BJ (cell line): ENCODE data around the gene CSRNP3. TPM values are rescaled to one million over a fixed set of nuclear protein-coding genes. Genes with fewer than 3 reads are reported as not detected.

Experiments used
- CTCF ChIA-PET: fragments of 350-600 bp; formaldehyde crosslinking; extraction: SDS; loops from one replicate; lab custom pipeline; 2021; ENCODE audit warnings: antibody characterized with exemption, inconsistent platforms; lab: Yijun Ruan, JAX
- POLR2A ChIA-PET: fragments of 300-600 bp; sonication (Branson Sonifier 250); formaldehyde crosslinking; extraction: SDS; loops from one replicate; lab custom pipeline; 2021; ENCODE audit warnings: antibody characterized with exemption; lab: Charles Lee
- DNase-seq: peaks from one replicate; pipeline ENCODE4 v3.0.0-alpha.2; 2011; ENCODE audit warnings: low read depth
- H3K27me3 ChIP-seq: 2 replicates; pipeline ENCODE4 v1.6.0; 2011; ENCODE audit warnings: low read length; ENCODE audit not compliant: control insufficient read depth, insufficient read depth
- H3K36me3 ChIP-seq: 2 replicates; pipeline ENCODE4 v1.5.1; 2011; ENCODE audit warnings: low read length; ENCODE audit not compliant: control insufficient read depth, insufficient read depth
- H3K4me3 ChIP-seq: 2 replicates; pipeline ENCODE4 v1.5.1; 2011; ENCODE audit warnings: low read depth, mild to moderate bottlenecking, control low read depth, low read length
- polyA plus RNA-seq: library from polyadenylated mRNA; depleted of rRNA; stranded (reverse); fragments of >200 nt; gene quantifications from 2 replicates; pipeline ENCODE4 v1.2.3, GENCODE V29; 2011
- TF ChIP-seq, protein P1 (sequence below): IDR thresholded peaks from 2 replicates; pipeline ENCODE4 v1.5.1; 2011; ENCODE audit warnings: low read depth, mild to moderate bottlenecking, control low read depth, inconsistent platforms, low read length, moderate library complexity; ENCODE audit not compliant: insufficient read depth

Gene CSRNP3
- polyA plus RNA-seq, 1 experiment = 0.18 TPM

DNA sequence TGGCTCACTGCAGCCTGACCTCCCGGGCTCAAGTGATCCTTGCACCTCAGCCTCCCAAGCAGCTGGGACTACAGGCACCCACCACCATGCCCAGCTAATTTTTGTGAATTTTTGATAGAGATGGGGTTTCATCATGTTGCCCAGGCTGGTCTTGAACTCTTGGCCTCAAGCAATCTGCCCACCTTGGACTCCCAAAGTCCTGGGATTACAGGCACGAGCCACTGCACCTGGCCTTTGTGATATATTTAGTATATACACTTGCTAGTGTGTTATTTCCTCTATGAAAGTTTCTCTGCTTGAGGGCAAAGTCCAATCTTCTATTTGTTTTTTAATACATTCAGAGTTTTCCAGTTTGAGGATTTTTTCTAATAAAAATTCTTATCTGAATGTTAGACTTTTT lies 205.3 kb downstream of the CSRNP3 start:
- TF ChIP-seq, protein P1, sequence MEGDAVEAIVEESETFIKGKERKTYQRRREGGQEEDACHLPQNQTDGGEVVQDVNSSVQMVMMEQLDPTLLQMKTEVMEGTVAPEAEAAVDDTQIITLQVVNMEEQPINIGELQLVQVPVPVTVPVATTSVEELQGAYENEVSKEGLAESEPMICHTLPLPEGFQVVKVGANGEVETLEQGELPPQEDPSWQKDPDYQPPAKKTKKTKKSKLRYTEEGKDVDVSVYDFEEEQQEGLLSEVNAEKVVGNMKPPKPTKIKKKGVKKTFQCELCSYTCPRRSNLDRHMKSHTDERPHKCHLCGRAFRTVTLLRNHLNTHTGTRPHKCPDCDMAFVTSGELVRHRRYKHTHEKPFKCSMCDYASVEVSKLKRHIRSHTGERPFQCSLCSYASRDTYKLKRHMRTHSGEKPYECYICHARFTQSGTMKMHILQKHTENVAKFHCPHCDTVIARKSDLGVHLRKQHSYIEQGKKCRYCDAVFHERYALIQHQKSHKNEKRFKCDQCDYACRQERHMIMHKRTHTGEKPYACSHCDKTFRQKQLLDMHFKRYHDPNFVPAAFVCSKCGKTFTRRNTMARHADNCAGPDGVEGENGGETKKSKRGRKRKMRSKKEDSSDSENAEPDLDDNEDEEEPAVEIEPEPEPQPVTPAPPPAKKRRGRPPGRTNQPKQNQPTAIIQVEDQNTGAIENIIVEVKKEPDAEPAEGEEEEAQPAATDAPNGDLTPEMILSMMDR = no peak
- Histone ChIP-seq H3K27me3 (no peaks in the 10 kb centered on the region), H3K36me3 (no peaks in the 10 kb centered on the region), H3K4me3 (no peak overlapping the region)
- POLR2A ChIA-PET = no interaction called here
- CTCF ChIA-PET = interaction anchor here (0.6 to 1.1 kb wide), 2 partner anchors 16 to 25 kb away, joined by 3 read pairs; no protein-coding TSS in a partner anchor
- no peak for DNase-seq

GRCh38 chr2:165675551-165675968 lies 206.1 kb downstream of the CSRNP3 start:
- no peak for DNase-seq
- Histone ChIP-seq H3K27me3 (no peaks in the 10 kb centered on the region), H3K4me3 (no peak overlapping the region), H3K36me3 (no peaks in the 10 kb centered on the region)
- ChIA-PET CTCF (interaction anchor here (0.6 to 0.9 kb wide), 2 partner anchors 11 to 16 kb away, joined by 3 read pairs; no protein-coding TSS in a partner anchor), POLR2A (no interaction called here)
- TF ChIP-seq, protein P1 = no peak

GRCh38 chr2:165678882-165679281 lies 209.4 kb downstream of the CSRNP3 start:
- Histone ChIP-seq H3K27me3 (no peaks in the 10 kb centered on the region), H3K36me3 (no peaks in the 10 kb centered on the region), H3K4me3 (no peak overlapping the region)
- TF ChIP-seq, protein P1 = no peak
- DNase-seq = no peak
- POLR2A ChIA-PET = no interaction called here
- CTCF ChIA-PET = no interaction called here

DNA sequence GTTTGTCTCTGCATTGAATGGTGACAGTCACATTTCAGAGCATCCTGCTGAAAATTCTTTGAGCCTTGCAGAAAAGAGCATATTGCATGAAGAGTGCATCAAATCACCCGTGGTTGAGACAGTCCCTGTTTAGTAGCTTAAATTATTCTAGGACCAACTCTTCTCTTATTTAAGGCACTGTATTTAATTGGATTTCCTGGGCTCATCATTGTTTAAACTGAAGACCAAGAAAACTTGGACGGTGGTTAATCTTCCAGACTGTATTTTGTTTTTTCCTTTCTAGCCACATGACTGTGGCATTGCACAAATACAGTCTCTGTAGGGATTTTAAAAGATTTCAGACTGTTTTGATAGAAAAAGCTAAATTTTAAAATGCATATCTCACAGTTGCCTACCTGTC lies 210.1 kb downstream of the CSRNP3 start:
- TF ChIP-seq, protein P1 = no peak
- H3K36me3 ChIP-seq = no peaks in the 10 kb centered on the region
- DNase-seq = no peak
- H3K27me3 ChIP-seq = no peaks in the 10 kb centered on the region
- H3K4me3 ChIP-seq = no peak overlapping the region
- POLR2A ChIA-PET = no interaction called here
- CTCF ChIA-PET = no interaction called here

DNA sequence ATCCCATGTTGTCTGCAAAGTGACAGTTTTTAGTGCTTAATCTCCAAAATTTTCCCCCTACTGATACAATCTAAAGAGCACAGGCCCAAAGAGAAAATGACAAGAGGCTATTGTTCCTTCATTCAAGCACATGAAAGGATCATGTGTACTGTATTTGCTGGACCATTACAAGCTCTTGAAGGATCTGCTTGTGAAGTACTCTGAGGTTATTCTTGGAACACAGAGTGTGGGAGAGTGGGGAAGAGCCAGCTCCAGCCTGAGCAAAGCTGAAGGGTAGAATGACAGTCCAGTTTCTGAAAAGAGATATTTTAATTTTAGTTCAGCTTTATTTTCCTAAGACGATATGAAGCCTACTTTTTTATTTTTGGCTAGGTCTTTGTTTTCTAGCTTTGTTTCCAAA lies 212.3 kb downstream of the CSRNP3 start:
- TF ChIP-seq, protein P1 = no peak
- DNase-seq = no peak
- ChIA-PET POLR2A (no interaction called here), CTCF (interaction anchor here (1.2 to 1.4 kb wide), 2 partner anchors 10 to 11 kb away, joined by 3 to 5 read pairs; no protein-coding TSS in a partner anchor)
- Histone ChIP-seq H3K4me3 (no peak overlapping the region), H3K27me3 (no peaks in the 10 kb centered on the region), H3K36me3 (no peaks in the 10 kb centered on the region)
